ENCODE measurements around the gene TRPM3.

DNA sequence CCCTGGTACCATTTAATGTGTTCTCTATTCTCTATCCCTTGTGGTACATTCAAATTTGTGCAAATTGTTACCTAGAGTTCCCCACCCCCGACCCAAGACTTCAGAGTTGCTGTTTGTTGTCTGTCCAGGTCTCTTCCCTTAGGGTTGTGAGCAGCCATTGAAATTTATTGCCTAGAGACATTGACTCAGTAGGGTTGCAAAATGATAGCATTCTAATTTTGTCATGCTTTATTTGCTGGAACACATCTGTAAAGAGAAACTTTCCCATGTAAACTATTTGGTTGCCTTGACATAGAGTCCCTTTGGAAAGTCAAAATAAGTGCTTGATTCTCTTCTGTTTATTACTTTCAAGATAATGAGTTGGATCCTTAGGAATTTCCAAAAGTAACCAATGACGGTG lies 615.3 kb downstream of the TRPM3 start:
- TF ChIP-seq, protein P1, sequence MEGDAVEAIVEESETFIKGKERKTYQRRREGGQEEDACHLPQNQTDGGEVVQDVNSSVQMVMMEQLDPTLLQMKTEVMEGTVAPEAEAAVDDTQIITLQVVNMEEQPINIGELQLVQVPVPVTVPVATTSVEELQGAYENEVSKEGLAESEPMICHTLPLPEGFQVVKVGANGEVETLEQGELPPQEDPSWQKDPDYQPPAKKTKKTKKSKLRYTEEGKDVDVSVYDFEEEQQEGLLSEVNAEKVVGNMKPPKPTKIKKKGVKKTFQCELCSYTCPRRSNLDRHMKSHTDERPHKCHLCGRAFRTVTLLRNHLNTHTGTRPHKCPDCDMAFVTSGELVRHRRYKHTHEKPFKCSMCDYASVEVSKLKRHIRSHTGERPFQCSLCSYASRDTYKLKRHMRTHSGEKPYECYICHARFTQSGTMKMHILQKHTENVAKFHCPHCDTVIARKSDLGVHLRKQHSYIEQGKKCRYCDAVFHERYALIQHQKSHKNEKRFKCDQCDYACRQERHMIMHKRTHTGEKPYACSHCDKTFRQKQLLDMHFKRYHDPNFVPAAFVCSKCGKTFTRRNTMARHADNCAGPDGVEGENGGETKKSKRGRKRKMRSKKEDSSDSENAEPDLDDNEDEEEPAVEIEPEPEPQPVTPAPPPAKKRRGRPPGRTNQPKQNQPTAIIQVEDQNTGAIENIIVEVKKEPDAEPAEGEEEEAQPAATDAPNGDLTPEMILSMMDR (IDR thresholded peaks at IDR 0.05), result no peak
- no peak for TF ChIP-seq EP300 (IDR thresholded peaks at IDR 0.05)
